Pons (tissue), 1 donor: Measurements from ENCODE around the gene BTG4.

Experiments used
- DNase-seq: peaks from one replicate; pipeline ENCODE4 v3.0.0-alpha.2; 2016; ENCODE audit warnings: low spot score

Gene BTG4

DNA sequence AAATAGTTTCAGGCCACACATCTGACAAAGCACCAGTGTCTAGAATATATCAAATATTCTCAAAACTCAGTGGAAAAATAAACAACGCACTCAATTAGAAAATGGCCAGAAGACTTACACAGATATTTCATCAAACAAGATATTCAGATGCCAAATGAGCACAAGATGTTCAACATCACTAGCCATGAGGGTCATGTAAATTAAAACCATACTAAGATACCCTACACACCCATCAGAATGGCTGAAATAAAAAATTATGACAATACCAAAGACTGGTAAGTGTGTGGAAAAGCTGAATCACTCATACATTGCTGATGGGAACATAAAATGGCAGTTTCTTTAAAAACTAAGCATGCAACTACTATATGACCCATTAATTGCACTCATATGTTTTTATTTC is 21.7 kb downstream of the BTG4 start:
- DNase-seq: no peak

DNA sequence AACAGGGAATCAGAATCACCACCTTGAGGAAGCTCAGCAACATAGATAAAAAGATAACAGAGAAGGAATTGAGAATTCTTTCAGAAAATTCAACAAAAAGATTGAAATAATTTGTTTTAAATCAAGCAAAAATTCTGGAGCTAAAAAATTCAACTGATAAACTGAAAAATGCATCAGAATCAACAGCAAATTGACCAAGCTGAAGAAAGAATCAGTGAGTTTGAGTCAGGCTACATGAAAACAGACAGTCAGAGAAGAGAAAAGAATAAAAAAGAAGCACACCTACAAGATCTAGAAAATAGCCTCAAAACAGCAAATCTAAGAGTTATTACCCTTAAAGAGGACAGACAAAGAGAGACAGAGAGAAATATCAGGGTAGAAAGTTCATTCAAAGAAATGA is 28.8 kb downstream of the BTG4 start:
- no peak for DNase-seq

DNA sequence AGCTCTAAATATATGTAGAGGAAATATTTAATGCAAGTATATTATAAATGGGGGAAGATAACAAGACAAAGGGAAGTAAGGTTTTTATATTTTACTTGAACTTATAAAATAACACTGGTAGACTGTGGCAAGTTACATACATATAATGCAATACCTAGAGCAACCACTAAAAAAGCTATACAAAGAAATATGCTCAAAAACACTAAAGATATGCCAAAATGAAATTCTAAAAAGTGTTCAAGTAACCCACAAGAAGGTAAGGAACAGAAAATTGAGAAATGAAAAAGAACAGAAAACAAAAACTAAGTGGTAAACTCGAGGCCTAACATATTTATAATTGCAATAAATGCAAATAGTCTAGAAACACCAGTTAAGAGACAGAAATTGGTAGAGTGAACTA is 32.5 kb downstream of the BTG4 start:
- no peak for DNase-seq

DNA sequence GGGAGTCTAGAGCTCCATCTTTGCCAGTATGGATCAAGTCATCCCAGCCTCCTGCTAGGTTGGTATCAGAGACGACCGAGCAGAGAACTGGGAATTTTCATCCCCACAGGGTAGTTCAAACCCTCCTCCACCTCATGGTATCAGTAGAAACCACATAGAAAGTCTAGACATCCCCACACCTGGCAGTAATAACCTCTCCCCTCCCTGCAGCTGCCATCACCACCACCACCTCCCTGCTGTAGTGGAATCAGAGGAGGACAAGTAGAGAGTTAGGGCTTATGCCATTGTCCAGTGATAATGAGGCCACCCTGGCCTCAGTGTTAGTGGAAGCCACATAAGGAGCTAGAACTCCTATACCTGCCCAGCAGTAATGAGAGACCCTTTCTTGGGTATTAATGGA is 34.3 kb downstream of the BTG4 start:
- DNase-seq: no peak

DNA sequence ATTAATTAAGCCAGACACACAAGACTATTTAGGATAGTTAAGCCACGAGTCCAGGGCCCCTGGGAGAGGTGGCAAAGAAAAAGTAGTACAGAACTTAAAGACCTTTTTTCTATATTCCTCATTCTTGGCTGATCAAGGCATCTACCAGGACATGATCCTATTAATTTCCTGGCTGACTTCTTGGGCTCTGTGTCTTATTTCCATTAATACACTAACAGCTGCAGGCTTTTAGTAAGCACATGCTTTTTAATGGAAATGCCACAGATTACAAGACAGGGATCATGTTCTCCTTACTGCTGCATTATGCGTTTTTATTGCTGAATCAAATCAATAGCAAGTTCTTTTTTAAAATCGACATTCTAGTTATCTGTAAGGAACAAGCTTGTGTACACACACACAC is 35.2 kb downstream of the BTG4 start:
- DNase-seq: no peak

DNA sequence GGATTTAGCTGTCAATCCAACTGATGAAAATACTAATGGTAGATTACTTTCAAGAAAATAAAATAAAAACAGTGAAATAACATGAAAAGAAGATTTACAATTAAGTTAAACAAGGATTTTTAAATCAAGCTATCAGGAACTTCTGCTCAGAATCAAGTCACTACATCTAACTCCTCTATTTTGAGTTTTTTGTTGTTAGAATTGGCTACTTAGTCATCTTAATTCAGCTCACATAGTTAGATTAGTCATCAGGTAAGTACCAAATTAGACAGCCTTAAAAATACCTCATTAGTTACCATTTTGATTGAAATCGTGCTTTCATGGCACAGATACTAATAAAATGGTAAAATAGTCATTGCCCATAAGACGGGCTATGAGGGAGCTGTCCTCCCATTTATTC is 35.8 kb downstream of the BTG4 start:
- no peak for DNase-seq

DNA sequence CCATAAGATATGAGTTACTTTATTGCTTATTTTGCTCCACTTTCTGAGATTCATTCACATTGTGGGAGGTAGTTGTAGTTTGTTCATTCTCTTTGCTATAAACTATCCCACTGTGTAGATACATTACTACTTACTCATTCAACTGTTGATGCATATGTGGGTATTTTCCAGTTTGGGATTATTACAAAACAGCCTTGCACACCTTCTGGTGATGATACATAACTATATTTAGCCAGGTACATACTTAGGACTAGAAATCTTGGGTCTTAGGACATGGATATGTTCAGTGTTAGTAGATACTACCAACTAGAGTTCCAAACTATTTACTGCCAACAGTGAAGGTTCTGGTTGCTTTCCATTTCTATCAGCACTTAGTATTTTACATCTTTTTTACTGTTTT is 37.8 kb downstream of the BTG4 start:
- DNase-seq: no peak

DNA sequence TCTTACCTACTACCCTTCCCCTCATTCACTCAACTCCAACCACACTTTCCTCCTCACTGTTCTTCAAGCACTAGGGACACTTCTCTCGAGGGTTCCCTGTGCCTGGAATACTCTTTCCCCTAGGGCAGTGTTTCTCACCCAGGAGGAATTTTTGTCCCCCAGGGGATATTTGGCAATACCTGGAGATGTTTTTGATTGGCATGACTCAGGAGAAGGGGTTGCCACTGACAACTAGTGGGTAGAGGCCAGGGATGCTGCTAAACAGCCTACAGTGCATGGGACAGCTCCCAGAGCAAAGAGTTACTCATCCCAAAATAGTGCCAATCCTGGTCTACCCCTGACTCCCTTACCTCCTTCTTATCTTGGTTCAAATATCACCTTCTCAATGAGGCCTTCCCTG is 40.0 kb downstream of the BTG4 start:
- DNase-seq: no peak

DNA sequence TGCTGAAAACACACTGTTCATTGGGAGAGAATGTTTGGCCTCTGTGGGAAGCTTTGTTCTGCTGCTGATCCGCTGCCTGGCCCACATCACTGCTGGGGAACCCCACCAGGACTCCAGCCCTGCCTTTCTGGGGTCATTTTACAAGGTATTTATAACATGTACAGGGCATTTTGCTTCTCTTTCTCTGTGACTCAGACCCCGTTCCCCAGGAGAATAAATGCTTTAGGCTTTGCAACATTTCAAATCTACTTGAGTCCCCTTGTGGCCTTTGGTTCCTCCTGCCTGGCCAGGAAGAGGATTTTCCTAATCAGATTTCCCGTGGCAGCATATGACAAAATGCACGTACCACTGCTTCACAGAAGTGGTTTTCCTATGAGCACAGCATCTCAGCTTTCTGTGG is 43.0 kb downstream of the BTG4 start:
- DNase-seq: no peak

DNA sequence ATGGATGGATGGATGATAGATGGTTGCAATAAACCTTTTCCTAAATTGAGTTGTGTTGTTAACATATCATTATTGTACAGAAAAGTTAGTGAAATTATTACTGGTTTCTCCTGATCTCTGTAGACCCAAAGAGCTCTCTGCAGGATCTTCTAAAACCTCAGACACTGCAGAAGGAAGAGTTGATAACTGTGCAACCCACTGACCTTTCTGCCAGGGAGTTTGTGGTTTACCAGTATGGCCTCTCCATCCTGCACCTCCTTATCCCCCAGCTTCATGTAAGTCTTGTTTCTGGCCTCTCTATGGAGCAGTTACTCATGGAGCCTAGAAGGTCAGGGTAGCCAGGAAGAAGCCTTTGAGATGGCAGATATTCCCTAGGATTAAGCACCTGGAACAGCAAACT is 45.6 kb downstream of the BTG4 start:
- DNase-seq: no peak

DNA sequence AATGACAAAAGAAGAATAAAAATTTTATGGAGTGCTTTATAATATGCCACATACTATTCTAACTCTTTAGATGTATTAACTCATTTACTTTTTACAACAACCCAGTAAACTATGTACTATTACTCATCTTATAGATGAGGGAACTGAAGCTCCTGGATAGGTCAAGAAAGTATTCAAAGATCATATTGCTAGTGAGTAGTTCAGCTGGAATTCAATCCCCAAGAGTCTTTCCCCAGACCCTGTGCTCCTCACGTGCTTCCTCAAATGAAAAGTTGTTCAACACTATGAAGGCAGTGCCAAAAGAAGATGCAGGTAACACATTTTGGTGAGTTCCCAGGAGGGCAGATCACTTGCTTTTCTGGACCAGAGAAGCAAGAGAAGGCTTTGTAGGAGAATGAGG is 46.8 kb downstream of the BTG4 start:
- DNase-seq: no peak

DNA sequence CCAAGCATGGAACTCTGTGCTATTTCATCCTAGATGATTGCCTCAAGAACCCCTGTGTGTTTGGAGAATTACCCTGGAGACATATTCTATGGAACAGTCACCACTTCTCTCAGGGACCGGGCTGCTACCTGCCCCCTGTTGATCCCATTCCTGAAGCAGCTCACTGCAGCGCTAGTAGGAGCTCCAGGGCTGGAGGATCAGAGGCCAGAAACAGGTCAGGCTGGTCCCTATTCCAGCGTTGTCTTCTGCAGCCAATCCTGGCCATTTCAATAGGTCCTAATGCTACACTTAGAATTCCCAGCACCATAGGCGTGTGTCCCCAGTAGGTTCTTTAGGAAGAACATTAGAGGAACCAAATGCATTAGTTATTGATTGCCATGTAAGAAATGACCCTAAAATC is 48.9 kb downstream of the BTG4 start:
- DNase-seq: no peak

DNA sequence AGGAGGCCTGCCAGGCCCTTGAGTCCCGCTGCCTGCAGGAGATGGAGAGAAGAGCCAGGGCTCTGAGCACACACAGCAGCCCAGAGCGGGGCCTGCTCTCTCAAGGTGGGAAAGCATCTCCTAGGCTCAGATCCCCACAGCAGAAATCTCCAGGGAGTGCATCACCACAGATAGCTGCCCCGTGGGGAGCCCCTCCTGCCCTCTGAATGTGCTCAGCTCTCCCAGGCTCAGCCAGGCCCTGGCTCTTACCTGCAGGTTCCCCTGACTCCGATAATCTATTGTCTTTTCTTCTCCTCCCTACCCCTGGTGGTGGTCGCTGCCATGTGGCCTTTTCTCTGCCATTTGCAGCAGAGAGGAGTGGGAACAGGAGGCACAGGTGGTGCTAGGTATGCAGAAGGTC is 49.9 kb downstream of the BTG4 start:
- no peak for DNase-seq

DNA sequence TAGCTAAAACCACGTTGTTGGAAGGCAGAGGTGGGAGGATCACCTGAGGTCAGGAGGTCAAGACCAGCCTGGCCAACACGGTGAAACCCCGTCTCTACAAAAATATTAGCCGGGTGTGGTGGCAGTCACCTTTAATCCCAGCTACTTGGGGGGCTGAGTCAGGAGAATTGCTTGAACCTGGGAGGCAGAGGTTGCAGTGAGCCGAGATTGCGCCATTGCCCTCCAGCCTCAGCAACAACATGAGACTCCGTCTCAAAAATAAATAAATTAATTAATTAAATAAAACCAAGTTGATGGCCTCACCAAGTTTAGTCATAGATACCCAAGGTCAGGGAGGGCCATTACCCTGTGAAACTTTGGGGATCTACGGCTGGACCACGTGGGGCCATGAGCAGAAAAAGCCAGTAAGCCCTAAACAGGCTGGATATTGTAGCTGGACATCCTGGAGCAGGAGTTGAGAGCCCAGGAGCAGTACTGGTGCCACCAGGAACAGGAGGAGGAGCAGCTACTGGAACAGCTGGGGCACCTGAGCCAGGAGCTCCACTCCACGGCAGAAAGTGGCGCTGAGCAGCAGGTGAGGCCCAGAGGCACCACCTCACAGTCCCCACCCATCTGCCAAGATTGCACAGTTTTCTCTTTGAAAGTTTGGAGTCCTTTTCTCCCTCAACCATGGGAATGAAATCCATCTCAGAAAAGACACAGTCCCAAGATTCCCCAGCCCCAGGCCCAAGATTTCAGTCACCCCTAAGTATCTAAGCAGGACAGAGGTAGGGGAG is 50.5 kb downstream of the BTG4 start:
- DNase-seq: no peak

DNA sequence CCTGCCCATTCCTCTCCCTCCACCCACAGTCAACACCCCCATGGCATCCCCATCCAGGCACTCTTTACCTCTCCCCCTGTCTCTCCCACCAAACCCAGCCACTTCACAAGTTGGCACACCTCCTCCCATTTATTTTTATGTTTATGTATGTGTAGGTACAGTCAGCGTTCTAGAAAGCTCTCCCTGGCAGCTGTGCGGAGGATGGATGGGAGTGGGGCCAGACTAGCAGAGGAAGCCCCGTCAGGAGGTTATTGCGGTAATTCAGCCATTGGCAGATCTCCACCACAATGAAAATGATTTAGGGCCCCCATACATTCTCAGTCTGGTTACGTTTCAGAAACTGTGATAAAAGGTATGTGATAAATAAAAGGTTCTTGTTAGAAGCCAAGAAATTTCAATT is 51.3 kb downstream of the BTG4 start:
- DNase-seq: no peak

DNA sequence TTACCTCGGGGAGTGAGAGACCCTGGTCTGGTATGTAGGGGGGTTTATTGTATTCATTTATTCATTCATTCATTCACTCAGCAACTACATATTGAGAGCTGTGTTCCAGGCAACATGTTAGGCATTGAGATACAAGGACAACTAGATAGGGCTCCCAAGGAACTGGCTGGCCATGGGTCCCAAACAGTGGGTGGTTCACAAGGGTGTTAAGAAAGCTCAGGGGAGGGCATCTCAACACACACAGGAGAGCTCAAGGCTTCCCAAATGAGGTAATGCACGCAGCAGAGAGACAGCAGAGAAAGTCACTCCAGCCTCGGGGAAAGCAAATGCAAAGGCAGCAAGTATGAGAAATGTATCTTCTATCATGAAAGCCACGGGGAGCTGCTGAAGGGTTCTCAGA is 51.8 kb downstream of the BTG4 start:
- DNase-seq: no peak

DNA sequence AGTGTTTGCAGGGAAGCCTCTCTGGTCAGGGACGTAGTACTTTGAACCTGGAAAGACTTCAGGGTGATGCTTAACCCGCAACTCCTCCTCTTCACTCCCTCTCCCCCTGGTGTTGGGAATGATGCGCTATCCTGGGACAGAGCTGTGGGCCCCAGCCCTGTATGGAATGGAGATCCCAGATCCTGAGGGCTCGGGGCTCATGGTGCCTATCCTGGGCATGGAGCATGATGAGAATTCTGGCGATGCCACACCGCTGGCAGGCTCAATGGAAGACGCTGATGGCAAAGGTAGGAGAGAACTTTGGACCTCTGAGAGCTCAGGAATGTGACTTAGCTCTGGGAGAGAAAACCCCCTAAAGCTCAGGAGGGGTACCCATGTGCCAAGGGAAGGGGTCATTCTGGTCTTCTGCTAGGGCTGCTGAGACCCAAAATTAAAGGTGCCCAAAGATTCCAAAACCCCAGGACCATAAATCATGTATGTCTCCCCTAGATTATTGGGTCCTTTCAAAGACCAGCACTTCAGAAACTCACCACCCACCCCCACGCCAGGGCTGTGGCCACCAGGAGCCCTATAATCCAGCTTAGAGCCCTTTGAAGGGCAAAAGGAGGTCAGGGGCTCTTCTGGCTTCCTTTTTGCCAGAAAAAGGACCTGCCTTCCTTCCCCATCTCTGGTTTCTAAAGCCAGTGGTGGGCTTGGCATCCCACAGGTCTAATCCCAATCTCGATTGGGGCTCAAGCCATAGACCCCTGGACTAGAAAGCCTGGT is 52.5 kb downstream of the BTG4 start:
- no peak for DNase-seq

DNA sequence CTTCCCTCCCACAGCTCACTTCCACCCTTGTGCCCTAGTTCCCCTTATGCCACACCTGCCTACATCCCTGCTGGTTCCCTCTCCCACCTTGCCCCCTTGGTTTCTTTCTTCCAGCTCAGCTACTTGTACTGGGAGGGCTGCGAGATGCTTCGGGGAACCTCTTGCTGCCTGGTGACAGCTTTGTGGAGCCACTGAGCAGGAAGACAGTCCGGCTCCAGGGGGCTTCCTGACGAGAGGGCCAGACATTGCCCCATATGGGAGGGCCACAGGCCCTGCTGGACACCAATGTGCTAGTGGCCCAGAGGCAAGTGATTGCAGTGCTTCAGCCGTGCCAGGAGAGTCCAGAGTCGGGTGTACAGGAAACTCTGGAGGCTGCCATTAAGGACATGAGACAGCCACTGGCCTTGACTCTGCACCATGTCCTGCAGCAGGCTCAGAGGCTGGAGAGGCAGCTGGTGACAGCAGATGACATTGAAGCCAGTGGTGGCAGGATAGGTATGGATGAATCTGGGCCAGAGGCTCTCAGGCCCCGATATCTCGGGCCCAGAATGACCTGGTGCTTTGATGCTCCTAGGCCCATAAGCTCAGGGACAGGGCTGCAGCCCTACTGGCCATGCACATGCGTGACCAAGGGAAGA is 54.3 kb downstream of the BTG4 start:
- no peak for DNase-seq

DNA sequence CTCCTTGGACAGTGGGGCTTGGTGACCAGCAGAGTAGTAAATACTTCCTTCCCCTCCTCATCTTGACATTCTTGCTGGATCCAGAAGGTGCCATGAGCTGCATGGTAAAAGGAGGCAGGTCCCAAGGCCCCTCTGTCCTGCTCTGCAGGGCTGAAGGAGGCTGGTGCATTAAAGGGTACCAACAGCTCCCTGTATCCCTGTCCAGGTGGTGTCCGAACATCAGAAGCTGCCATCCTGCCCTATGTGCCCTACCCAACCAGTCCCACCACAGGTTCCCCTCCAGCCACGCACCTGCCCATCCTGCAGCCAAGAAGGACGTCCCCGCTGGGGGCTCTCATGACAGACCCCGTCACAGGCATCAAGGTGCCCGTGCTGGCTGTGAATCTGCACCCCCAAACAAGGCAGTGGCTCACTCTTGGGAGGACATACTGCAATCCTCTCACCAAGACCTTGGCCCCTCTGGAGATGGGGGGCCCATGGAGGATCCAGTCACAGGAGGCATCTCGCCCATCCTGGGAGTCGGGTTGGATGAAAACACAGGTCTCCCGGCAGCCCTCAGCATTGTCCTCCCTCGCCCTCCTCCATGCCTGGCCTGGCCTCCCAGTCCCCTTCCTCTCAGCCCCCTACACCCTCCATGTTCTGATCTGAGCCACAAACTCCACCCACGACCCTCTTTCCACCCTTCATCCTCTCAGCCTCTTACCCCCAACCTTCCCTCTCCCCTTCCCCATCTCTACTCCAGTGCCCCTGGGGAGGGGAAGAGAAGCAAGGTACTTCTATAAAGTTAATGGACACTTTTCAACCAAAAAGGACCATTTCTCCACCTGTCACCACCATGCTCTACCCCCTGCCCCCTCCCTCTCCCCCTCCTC is 55.1 kb downstream of the BTG4 start:
- no peak for DNase-seq

DNA sequence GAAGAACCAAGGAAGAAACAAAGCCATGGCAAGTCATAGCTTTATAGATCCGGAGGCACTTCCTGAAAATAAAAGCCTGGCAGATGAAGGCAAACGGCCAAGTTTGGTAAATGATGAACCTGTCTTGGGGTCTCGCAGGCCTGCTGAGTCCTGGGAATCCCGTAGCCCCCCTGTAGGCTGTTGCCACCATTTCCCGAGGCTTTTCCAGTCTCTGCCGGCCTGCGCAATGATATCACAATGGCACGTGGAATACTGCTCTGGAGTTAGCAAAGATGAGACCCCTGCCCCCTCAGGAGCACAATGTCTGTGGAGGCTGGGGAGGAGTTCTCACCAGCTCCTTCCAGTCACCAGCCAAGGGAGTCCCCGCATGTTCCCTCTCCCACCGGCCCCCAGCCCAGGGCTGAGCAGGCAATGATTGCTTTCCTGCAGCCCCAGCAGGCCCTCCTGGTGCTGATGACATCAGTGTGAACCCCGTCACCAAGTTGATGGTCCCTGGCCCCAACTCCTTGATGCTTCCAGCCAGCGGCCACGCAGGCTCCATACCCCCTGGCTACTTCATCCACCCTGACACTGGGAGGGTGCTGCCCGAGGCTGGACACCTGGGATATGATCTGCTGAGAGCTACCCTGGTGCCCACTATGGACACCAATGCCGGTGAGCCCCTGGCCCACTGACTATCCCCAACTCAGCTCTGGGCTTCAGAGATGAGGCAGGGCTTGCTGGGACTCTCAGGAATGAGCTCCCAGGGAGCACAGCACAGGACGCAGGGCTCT is 55.9 kb downstream of the BTG4 start:
- no peak for DNase-seq

DNA sequence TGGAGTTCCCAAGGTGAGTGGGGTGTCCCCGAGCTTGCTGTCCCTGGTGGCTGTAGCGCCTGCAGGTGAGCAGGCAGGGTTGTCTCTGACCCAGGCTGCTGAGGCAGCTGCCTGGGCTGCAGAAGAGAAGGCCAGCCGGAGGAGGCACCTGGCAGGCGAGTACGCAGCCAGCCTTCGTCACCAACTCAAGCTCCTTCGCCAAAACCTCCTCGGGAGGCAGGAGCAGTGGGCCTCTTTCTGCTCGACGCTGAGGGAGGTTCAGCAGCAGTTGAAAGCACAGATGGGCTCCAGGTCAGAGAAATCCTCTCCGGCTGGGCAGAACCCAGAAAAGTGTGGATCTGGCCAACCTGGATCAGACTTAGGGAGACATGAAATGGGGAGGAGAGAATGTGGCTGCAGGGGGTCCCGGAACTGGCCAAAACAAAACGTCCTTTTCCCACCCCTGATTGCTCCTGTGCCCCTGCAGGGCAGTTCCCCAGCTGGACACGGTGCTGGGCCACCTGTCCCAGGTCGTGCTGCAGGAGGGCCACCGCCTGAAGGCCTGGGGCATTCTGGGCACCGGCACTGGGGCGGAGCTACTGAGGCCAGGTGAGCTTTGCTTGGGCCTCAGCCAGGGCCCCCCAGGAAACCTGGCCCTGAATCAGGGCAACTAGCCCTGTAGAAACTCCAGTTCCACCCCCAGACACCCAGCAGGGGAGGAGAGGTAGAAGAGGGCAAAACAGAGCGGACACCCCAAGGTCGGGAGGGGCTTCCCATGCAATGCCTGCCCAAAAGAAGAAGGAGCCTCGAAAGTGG is 56.7 kb downstream of the BTG4 start:
- DNase-seq: no peak
